Hematopoietic multipotent progenitor cell treated with erythropoietin and hydrocortisone succinate and interleukin-3 and kit ligand, for 15 days (in vitro differentiated cells): ENCODE data around the gene RXFP3.
"Not testable (repeated sequence)": the region's sequence is repeated elsewhere in the genome, so short reads cannot be mapped to it uniquely, and the experiment has no call there.

ENCODE experiments used
- DNase-seq: peaks from one replicate; pipeline ENCODE4 v3.0.0-alpha.2; 2015; ENCODE audit warnings: low spot score

RXFP3 gene, protein sequence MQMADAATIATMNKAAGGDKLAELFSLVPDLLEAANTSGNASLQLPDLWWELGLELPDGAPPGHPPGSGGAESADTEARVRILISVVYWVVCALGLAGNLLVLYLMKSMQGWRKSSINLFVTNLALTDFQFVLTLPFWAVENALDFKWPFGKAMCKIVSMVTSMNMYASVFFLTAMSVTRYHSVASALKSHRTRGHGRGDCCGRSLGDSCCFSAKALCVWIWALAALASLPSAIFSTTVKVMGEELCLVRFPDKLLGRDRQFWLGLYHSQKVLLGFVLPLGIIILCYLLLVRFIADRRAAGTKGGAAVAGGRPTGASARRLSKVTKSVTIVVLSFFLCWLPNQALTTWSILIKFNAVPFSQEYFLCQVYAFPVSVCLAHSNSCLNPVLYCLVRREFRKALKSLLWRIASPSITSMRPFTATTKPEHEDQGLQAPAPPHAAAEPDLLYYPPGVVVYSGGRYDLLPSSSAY

DNA sequence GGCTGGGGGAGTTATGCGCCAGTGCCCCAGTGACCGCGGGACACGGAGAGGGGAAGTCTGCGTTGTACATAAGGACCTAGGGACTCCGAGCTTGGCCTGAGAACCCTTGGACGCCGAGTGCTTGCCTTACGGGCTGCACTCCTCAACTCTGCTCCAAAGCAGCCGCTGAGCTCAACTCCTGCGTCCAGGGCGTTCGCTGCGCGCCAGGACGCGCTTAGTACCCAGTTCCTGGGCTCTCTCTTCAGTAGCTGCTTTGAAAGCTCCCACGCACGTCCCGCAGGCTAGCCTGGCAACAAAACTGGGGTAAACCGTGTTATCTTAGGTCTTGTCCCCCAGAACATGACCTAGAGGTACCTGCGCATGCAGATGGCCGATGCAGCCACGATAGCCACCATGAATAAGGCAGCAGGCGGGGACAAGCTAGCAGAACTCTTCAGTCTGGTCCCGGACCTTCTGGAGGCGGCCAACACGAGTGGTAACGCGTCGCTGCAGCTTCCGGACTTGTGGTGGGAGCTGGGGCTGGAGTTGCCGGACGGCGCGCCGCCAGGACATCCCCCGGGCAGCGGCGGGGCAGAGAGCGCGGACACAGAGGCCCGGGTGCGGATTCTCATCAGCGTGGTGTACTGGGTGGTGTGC lies at the start of gene RXFP3:
Gene RXFP3 (plus strand): TSS at position 6 of the 636 bp plus-strand sequence. CDS start 355 bp downstream, at position 361.
- DNase-seq = no peak

DNA sequence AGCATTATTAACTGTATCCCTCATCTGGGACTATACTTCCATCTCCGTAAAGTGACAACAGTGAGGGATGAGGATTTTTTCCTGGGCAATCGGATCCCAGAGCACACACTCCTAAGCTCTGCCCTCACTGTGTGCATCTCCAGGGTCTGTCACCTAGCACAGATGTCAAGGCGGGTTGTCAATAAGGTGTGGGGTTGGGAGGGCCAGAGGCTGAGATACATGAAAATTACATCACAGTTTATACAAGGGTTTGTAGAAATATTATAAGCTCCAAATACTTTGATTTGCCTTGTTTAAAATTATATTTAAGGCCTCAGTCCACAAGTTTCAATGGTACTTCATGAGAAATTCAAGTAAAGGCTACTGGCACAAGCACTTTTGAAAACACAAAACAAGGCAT lies 48.9 kb upstream of the RXFP3 start:
- no peak for DNase-seq

DNA sequence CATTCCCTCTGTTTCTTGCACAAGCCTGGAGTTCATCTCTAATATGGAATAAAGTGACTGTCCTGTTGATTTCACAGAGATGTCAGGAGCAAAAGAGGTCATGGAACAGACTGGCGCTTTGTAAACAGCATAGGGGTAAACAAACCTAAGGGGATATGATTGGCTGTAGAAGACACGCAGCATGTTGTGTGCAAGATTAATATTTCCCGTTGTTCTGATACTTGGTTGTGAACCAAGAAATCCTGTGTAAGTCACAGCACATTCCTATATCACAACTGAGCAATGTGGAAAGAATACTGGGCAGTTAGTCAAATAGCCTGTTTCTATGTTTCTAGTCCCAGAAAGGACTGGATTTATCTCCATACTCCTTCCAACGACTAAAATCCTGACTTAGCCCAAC lies 47.6 kb upstream of the RXFP3 start:
- no peak for DNase-seq

DNA sequence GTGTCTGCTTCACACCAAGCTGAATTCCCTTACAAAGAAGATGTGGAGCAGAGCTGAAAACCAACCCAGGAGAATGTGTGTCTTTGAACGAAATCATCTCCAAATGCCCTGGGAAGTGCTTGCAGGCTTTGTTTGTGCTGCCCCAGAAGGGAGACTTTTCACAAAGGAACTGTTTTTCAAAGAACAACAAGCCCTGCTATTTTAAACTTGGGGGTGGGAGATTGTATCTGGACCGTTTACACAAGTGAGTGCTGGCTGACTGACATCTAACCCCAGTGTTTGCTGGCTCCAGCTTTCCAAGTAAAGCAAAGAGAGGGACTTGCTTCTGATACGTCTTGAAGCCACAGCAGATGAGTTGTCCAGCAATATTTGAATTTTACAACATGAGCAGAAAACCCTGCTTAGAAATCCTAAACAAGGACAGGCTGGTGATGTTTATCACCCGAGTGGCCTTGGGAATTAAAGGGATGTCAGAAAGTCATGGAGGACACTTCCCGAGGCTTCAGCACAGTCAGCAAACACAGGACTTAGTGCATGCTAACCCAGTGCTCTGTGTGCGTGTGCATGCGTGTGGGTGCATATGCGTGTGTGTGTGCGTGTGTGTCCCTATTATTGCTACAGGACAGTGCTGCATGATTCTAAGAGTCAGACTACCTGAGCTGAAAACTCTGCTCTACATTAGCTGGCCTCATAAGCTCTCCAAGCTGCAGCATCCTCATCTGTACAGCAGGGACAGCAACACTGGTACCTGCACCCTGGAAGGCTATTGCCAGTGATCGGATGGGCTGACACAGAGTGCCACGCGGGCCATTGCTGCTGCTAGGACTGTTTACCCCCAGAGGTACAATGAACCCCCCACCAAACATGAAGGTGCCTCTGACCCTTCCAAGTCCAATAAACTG lies 45.8 kb upstream of the RXFP3 start:
- no peak for DNase-seq

DNA sequence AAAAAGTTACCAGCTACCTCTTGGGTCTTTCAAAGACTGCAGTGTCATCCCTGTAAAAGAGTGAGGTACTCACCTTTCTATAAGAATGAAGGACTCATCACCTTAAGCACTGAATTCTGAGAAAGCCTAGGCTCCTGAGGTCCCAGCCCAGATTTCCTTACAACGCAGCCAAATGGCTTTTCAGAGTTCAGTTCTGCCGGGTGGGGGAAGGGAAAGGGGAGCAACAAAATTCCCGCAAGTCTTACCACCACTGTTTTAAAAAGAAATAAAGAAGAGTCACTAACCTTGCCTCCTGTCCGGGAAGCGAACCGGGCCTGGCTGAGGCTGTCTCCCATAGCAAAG lies 44.8 kb upstream of the RXFP3 start:
- DNase-seq = no peak

DNA sequence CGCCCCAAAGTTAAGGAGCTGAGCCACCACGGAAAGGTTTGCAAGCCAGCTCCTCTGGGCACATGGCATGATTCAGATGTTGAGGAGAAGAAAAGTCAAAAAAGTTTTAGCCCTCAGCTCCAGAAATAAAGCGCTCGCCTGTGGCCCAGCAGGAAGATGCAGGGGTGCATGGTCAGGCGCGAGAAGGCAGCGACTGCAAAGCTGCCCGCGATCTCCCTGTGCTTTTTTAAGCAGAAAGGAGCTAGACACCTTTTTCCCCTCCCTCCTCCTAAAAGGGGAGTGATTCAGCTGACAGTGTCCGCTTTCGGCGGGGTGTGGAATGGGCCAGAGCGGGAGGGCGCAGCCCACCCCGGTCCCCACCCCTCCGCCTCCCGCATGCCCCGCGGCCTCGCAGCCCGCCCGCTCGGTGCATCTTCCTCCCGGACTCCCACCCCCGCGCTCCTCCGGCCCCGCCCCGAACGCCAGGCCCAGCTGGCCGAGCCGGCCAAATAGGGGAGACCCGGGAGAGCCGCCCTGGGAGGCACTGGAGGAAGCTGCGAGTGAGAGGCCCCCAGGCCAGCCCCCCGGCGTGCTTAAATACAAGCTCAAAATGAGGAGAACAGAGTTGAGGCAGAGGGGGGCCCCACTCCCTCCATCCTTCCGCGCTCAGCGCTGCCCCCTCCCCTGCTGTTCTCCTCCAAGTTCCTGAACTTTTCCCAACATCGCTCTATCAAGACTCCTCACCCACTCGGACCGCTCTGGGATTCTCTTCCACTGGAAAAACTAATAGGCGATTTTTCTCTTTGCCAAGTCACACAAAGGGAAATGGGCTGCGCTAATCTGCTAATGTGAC lies 44.2 kb upstream of the RXFP3 start, which contains the start of gene ADAMTS12:
Gene ADAMTS12 (minus strand): TSS at position 203 of the 832 bp plus-strand sequence. CDS start 134 bp downstream, at position 69.
- no peak for DNase-seq

DNA sequence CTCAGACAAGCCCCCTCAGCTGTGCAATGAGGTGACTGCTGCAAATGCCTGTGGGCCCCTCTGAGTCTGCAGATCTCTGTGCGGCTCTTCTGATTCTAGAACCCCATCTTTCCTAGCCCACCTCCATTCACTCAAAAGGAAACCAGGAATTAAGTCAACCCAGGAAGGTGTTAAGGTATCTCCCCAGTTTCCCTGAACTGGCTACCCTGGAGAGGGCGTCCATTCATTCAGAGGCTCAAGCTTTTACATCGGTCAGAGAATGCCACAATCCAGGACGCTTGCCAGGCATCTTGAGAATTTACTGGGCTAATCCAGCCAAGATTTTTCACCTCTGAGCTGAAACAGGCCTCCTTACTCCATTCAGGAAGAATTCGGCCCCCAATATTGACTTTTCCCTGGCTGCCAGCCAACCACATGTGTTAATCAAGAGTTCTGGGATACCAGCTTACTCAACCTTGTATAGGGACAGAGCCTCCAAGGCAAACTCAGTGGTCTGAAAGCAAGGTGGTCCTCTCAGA lies 43.5 kb upstream of the RXFP3 start:
- DNase-seq = no peak

DNA sequence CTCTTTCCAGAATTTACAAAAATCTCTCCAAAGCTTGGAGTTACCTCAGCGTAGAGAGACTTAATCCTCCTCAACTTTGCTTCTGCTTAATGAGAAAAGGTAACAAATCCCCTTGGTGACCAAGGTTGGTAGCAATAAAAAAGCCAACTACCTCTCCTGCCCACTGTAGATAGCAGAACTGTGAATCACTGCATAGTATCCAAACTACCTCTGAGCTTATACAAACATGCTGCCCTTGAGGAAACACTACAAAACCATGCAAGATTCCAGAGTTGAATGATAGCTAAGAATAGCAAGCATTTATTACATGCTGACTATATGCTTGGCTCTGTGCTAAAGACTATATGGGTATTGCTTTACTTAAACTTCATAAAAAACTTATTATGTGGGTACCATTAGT lies 41.6 kb upstream of the RXFP3 start:
- no peak for DNase-seq

DNA sequence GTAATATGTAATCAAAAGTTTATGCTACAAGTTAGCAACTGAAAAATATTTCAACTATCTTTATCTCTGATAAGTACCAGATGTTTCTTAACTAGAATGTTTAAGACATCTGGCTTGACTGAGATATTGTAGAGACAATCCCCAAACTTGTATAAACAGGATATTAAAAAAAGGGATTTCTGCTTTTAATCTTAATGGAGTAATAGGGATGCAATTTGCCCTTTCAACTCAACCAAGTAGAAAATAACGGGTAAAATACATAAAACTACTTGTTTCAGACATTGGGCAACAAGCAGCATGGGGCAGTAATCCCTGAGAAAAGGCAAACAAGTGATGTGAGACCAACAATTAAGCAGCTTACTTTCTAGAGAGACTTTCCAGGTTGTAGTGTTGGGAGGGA lies 35.0 kb upstream of the RXFP3 start:
- DNase-seq = no peak

DNA sequence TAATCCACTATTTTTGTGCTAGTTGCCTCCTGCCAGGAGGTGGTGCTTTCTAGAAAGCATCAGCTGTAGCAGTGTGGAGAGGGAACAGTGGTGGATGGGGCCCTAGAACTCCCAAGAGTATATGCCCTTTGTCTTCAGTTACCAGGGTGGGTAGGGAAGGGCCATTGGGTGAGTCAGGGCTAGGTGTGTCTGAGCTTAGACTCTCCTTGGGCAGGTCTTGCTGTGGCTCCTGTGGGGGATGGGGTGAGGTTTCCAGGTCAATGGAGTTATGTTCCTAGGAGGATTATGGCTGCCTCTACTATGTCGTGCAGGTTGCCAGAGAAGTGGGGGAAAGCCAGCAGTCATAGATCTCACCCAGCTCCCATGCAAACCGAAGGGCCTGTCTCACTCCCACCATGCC lies 33.1 kb upstream of the RXFP3 start:
- no peak for DNase-seq

DNA sequence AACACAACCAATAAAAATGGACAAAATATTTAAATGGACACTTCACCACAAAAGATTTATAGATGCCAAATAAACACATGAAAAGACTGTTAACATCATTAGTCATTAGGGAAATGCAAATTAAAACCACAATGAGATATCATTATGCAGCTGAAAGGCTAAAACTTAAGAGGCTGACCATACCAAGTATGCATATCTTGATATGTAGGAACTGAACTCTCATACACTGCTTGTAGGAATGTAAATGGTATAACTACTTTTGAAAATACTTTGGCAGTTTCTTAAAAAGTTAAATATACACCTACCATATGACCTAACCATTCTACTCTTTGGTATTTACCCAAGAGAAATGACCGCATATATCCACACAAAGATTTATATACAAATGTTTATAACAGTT lies 30.8 kb upstream of the RXFP3 start:
- DNase-seq = no peak

DNA sequence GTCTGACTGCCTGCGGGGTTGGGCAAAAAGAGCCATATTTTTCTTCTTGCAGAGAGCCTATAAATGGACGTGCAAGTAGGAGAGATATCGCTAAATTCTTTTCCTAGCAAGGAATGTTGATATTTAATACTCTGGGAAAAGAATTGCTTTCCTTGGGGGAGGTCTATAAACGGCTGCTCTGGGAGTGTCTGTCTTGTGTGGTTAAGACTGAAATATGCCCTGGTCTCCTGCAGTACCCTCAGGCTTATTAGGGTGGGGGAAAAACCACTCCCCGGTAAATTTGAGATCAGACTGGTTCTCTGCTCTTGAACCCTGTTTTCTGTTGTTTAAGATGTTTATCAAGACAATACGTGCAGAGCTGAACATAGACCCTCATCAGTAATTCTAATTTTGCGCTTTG lies 29.9 kb upstream of the RXFP3 start:
- DNase-seq = not testable (repeated sequence)

DNA sequence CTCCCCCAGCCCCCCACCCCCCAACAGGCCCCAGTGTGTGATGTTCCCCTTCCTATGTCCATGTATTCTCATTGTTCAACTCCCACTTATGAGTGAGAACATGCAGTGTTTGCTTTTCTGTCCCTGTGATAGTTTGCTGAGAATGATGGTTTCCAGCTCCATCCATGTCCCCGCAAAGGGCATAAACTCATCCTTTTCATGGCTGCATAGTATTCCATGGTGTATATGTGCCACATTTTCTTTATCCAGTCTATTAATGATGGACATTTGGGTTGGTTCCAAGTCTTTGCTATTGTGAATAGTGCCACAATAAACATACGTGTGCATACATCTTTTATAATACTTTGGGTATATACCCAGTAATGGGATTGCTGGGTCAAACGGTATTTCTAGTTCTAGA lies 21.3 kb upstream of the RXFP3 start:
- DNase-seq = not testable (repeated sequence)

DNA sequence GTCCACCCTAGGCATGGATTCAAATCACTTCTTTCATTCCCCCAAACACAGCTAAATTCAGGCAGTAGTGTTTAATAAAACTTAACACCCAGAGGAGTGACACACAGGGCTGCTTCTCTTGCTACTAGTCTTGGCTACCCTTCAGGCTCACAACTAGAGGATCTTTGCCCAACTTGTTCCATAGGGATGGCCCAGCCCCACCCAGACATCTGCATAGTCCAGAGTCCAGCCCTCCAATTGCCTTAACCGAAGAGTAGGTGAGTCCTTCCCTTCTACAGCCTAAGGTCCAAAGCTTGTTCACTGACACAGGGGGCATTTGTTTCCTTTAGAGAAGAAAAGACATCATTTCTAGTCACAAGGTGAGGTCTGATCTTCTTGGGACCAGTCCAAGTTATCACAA lies 15.2 kb upstream of the RXFP3 start:
- DNase-seq = no peak

DNA sequence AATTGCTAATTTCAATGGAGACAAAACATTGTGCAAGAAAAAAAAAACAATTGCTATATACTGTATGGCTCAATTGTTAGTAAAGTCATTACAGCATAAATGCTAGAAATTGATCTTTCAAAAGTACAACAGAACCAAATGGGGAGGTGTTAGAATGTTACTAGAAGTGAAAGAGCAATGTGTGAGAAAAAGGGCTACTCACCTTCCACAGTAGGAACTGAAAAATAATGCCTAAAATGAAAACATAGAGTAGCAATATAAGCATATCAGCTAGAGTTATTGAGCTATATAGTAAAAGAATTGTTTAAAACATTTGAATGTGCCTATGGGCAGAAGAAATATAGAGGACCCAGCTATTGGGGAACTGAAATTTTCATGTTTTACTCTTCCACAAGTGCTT lies 10.9 kb upstream of the RXFP3 start:
- no peak for DNase-seq

DNA sequence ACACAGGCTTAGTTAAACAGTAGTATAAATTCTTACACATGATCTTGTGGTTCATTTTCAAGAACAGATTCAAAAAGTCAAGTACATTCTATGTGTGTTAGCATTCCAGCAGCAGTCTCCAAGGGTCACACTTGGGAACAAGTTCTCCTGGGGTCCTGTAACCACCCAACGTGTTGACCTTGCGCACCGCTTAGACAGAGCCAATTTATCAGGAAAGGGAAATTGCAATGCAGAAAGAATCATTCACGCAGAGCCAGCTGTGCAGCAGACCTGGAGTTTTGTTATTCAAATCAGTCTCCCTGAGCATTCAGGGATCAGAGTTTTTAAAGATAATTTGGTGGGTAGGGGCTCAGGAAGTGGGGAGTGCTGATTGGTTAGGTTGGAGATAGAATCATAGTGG lies 8.5 kb upstream of the RXFP3 start:
- DNase-seq = no peak

DNA sequence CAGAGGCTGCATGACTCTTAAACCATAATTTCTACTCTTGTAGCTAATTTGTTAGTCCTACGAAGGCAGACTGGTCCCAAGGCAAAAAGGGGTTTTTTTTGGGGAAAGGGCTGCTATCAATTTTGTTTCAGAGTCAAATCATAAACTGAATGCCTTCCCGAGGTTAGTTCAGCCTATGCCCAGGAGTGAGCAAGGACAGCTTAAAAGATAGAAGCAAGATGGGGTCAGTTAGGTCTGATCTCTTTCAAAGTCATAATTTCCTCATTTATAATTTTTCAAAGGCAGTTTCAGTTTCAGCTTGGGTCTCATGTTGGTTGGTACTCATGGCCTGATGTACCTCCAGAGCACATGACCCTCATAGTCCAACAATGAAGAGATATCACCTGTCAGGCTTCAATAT lies 7.9 kb upstream of the RXFP3 start:
- DNase-seq = no peak

DNA sequence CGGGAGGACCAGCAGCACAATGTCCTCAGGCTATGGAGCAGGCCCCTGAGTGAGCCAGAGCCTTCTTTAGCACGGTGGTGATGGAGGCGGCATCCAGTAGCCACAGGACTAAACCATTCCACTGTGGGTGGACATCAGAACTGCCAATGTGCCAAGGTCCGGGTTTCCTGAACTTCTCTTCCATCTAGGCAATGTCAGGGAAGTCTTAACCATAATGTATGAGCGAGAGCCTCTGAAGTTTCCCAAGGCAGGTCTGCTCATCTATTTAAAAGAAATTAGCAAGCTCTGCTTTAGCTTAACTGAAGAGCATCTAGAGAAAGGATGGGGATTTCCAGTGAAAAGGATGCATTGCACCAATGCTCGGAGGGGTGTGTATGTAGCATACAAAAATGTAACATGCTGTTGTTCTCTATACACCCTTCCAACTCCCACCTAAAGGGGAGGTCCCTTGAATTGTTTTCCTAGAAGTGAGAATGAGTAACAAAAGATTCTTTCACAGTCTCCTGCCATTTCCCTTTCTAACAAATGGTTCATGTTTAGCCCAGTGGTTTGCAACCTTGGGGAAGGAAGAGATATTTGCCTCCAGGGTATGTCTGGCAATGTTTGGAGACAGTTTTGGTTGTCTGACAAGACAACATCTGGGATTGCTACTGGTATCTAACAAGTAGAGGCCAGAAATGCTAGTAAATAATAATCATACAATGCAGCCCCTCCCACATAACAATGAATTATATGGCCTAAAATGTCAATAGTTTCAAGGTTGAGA lies 6.1 kb upstream of the RXFP3 start:
- DNase-seq = no peak

DNA sequence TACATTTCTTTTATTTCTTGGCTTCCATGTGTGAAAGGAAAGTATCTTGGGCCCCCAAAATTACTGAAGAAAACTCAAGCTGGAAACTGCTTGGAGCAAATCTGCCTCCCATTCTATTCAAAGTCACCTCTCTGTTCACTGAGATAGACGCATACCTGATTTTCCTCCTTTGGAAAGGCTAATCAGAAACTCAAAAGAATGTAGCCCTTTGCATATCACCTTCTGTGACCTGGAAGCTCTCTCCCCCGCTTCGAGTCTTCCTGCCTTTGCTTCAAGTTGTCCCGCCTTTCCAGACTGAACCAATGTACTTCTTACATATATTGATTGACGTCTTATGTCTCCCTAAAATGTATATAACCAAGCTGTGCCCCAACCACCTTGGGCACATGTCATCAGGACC lies 5.0 kb upstream of the RXFP3 start:
- DNase-seq = no peak

DNA sequence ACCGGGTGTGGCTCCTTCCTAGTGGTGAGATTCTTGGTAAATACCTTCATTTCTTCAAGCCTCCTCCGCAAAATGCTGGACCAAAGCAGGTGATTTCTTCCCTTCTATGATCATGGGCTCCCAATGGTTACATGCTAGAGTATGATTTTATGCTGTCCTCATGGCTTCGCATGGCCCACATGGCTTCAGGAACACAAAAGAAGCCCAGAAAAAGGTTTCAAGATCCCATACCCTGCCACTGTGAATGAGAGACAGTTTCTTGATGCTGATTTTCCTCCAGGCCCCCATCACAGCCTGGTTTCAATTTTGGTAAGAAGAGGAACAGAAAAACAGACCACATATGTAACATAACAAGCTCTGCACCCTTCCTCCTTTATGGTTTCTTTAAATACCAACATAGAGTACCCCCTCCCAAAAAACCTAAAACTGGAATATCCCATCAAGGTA lies 2.4 kb upstream of the RXFP3 start:
- DNase-seq = no peak

DNA sequence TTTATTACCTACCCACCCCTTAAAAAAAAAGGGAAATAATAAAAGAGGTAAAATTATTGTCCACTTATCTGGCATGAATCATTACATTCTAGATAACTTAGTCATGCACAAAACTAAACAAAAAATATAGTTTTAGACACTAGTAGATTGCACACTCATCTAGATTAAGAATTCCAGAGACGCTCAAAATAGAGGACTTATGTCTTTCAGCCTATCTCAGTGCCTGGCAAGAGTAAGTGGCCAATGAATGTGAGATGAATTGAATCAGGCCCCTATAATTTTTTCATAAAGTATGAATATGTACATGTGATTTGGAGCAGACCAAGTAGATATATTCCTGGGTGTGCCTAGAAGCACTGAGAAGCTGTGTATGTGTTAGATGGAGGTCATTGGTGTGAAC lies 2.0 kb upstream of the RXFP3 start:
- DNase-seq = no peak
